Activated CD8-positive, alpha-beta memory T cell treated with anti-CD3 and anti-CD28 coated beads for 4 hours (primary cell): ENCODE data around the gene CDC37.
"Not testable (repeated sequence)": the region's sequence is repeated elsewhere in the genome, so short reads cannot be mapped to it uniquely, and the experiment has no call there.

Source experiments
- DNase-seq, 2 donors: peaks; one replicate each; pipeline ENCODE4 v3.0.0-alpha.2; 2020; ENCODE audit warnings: low read depth in 2 of 2

CDC37 gene

GRCh38 chr19:10395003-10395402 is 8.3 kb downstream of the CDC37 start:
- no peak for DNase-seq

GRCh38 chr19:10393137-10393536 is 10.2 kb downstream of the CDC37 start:
- no peak for DNase-seq

GRCh38 chr19:10392120-10392519 is 11.2 kb downstream of the CDC37 start:
- DNase-seq, result no peak

GRCh38 chr19:10390652-10391286 is 12.6 kb downstream of the CDC37 start:
- peak; percentile 33 to 44 for DNase-seq

- DNase-seq, result no peak
Observed at GRCh38 chr19:10389863-10390262, 13.5 kb downstream of the CDC37 start.

- DNase-seq, result peak; percentile 61 to 66
Observed at GRCh38 chr19:10388957-10389356, 14.4 kb downstream of the CDC37 start.

- no peak for DNase-seq
Observed at GRCh38 chr19:10384580-10384979, 18.8 kb downstream of the CDC37 start.

GRCh38 chr19:10383223-10383499 is 20.2 kb downstream of the CDC37 start:
- not testable (repeated sequence) for DNase-seq

- peak; percentile 90 to 91 for DNase-seq
Observed at GRCh38 chr19:10380313-10381102, 22.8 kb downstream of the CDC37 start, which contains the start of gene TYK2. TYK2 (minus strand) TSS chr19:10380572; CDS start chr19:10378406, 2,166 bp downstream.

- no peak for DNase-seq
Observed at GRCh38 chr19:10379880-10380312, 23.4 kb downstream of the CDC37 start.

- no peak for DNase-seq
Observed at GRCh38 chr19:10378124-10378523, 25.2 kb downstream of the CDC37 start.

- not testable (repeated sequence) for DNase-seq
Observed at GRCh38 chr19:10377140-10377640, 26.2 kb downstream of the CDC37 start.

- no peak for DNase-seq
Observed at GRCh38 chr19:10374931-10375330, 28.4 kb downstream of the CDC37 start.

GRCh38 chr19:10372690-10373089 is 30.7 kb downstream of the CDC37 start:
- no peak for DNase-seq

- DNase-seq, result no peak
Observed at GRCh38 chr19:10368101-10368803, 35.1 kb downstream of the CDC37 start.

GRCh38 chr19:10366950-10367512 is 36.3 kb downstream of the CDC37 start:
- not testable (repeated sequence) for DNase-seq

- DNase-seq, result no peak
Observed at GRCh38 chr19:10365518-10365917, 37.8 kb downstream of the CDC37 start.

- DNase-seq, result no peak
Observed at GRCh38 chr19:10364644-10365043, 38.7 kb downstream of the CDC37 start.

- DNase-seq, result no peak
Observed at GRCh38 chr19:10363789-10364281, 39.5 kb downstream of the CDC37 start.

- DNase-seq, result no peak
Observed at GRCh38 chr19:10362259-10362658, 41.1 kb downstream of the CDC37 start.

- no peak for DNase-seq
Observed at GRCh38 chr19:10361569-10362011, 41.8 kb downstream of the CDC37 start.

- no peak for DNase-seq
Observed at GRCh38 chr19:10356431-10356830, 46.9 kb downstream of the CDC37 start.
